HG03354 (cell line): ENCODE results near the gene AATK.

Source experiments
- ATAC-seq: cut with Tn5 transposase; IDR thresholded peaks from one replicate; pipeline ENCODE4 v1.9.1; 2021; ENCODE audit warnings: mild to moderate bottlenecking; ENCODE audit not compliant: unreplicated experiment, poor library complexity, severe bottlenecking

Gene AATK

GRCh38 chr17:81196505-81197408 lies 30.7 kb upstream of the AATK start:
- no peak for ATAC-seq

- ATAC-seq = no peak
Observed at GRCh38 chr17:81195941-81196495, 30.0 kb upstream of the AATK start.

GRCh38 chr17:81194941-81195901 lies 29.2 kb upstream of the AATK start:
- ATAC-seq = no peak

- no peak for ATAC-seq
Observed at GRCh38 chr17:81194225-81194760, 28.3 kb upstream of the AATK start.

- no peak for ATAC-seq
Observed at GRCh38 chr17:81193470-81194224, 27.6 kb upstream of the AATK start.

- ATAC-seq = no peak
Observed at GRCh38 chr17:81193051-81193410, 27.0 kb upstream of the AATK start.

- no peak for ATAC-seq
Observed at GRCh38 chr17:81192386-81193050, 26.5 kb upstream of the AATK start.

- no peak for ATAC-seq
Observed at GRCh38 chr17:81191646-81192045, 25.6 kb upstream of the AATK start.

- ATAC-seq = no peak
Observed at GRCh38 chr17:81191116-81191515, 25.1 kb upstream of the AATK start.

- no peak for ATAC-seq
Observed at GRCh38 chr17:81190591-81190990, 24.6 kb upstream of the AATK start.

GRCh38 chr17:81189670-81190530 lies 23.9 kb upstream of the AATK start:
- no peak for ATAC-seq

GRCh38 chr17:81189016-81189415 lies 23.0 kb upstream of the AATK start:
- ATAC-seq = no peak

- ATAC-seq = no peak
Observed at GRCh38 chr17:81188491-81188840, 22.4 kb upstream of the AATK start.

- ATAC-seq = no peak
Observed at GRCh38 chr17:81187586-81188490, 21.8 kb upstream of the AATK start.

GRCh38 chr17:81187120-81187519 lies 21.1 kb upstream of the AATK start:
- ATAC-seq = no peak

GRCh38 chr17:81186203-81186602 lies 20.2 kb upstream of the AATK start:
- no peak for ATAC-seq

GRCh38 chr17:81184555-81184954 lies 18.5 kb upstream of the AATK start:
- ATAC-seq = no peak
